PC-9 (cell line): ENCODE measurements around the gene PPP2R1B.

Experiments
- CTCF ChIP-seq: fragments of 200-600 bp; sonication (generic); conservative IDR thresholded peaks from 2 replicates; pipeline ENCODE4 v1.6.1; 2017; ENCODE audit warnings: mixed run types, antibody characterized with exemption, mild to moderate bottlenecking, moderate library complexity
- EZH2 ChIP-seq: fragments of 200-600 bp; sonication (generic); IDR thresholded peaks from 2 replicates; pipeline ENCODE4 v1.8.0; 2017; ENCODE audit warnings: antibody characterized with exemption, low read depth

DNA sequence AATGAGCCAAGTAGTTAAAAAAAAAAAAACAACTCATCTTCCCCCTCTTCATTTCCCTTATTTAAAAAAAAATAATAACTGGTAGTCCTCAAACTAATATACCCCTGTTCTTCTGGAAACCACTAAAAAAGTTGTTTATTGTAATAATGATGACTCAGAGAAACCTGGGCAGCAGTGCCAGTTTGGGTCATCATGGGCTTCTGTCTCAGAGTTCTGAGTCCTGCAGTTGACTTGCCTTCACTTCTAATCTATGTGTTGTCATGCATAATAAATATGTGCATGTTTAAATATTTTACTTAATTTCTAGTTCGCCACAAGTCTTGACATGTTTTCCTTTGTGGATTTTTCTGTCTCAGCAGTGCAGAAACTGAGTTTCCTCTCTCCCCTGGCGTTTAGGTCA lies 46.8 kb downstream of the PPP2R1B start:
- TF ChIP-seq CTCF = no peak
- TF ChIP-seq EZH2 = no peak
